ENCODE results near the gene TREH.

TREH gene

DNA sequence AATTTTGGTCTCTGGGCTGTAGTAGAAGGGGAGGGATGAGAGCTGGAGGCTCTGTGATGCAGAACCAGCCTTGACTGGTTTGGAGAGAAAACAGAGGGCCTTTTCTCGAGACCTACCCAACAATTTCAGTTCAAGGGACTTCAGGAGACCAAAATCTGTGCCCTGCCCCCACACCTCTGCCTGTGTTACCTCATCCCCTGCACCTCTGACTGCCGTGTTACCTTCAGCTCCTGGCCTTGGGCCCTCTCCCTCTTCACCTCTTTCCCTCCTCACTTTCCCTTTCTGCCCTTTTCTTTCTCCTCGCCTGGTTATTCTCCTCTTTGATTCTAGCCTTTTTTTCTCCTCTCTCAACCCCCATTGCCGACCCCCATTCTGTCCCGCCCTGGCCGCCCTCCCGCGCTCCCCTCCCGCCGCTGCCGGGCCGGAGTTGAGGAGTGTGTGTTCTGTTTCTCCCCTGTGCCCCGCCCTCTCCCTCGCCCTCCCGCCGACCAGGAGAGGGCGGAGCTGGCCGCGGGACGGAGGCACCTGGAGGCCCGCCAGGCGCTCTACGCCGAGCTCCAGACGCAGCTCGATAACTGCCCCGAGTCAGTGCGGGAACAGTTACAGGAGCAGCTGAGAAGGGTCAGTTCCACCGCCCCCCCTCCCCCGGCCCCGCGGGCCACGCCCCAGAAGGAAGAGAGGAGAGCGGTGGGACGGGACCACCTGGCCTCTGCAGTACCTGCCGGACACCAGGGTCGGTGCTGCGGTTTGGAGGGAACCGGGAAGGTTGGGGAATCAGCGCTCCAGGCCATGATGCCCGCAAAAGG lies 44.8 kb downstream of the TREH start:
- DNase-seq (ENCODE audit: insufficient read length, low spot score), result no peak
- TF ChIP-seq, protein P1, sequence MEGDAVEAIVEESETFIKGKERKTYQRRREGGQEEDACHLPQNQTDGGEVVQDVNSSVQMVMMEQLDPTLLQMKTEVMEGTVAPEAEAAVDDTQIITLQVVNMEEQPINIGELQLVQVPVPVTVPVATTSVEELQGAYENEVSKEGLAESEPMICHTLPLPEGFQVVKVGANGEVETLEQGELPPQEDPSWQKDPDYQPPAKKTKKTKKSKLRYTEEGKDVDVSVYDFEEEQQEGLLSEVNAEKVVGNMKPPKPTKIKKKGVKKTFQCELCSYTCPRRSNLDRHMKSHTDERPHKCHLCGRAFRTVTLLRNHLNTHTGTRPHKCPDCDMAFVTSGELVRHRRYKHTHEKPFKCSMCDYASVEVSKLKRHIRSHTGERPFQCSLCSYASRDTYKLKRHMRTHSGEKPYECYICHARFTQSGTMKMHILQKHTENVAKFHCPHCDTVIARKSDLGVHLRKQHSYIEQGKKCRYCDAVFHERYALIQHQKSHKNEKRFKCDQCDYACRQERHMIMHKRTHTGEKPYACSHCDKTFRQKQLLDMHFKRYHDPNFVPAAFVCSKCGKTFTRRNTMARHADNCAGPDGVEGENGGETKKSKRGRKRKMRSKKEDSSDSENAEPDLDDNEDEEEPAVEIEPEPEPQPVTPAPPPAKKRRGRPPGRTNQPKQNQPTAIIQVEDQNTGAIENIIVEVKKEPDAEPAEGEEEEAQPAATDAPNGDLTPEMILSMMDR (IDR thresholded peaks at IDR 0.05; ENCODE audit: insufficient read depth, missing control alignments), result no peak
- no peak for FAIRE-seq

DNA sequence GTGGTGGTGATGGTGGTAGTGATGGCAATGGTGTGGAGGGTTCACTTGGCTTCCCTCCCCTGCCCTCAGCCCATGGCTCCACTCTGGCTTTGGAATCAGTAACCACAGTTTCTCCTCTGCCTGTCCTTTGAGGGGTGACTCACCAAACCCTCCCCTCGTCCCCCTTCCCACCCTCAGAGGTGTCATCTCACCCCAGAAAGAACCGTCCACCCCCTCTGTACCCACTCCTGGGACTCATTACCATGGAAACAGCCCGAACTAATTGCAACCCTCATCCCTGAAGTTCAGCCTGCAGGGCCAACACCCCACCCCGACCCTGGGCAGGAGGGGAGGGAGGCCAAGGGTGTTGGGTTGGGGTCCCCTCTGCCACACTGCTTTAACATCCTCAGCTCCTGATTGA lies 45.5 kb downstream of the TREH start:
- no peak for FAIRE-seq
- DNase-seq (ENCODE audit: insufficient read length, low spot score), result no peak
- TF ChIP-seq, protein P1 (IDR thresholded peaks at IDR 0.05; ENCODE audit: insufficient read depth, missing control alignments), result no peak

DNA sequence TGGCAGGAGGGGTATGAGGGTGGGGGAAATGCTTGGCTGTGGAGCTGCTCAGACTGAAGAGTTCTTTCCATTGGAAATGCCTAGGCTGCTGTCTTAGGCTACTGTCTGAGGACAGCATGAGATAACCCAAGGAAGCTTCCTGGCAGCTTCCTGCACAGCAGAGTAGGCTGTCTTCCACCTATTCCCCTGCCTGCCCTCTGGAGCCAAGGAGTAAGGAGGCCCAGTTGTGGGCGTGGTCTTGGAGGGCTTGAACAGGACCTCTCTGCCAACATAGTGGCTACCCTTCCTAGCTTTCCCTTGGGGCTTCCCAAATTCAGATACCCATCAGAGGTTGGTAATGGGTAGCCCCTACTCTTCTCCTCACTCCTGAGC lies 46.1 kb downstream of the TREH start:
- TF ChIP-seq, protein P1 (IDR thresholded peaks at IDR 0.05; ENCODE audit: insufficient read depth, missing control alignments), result no peak
- no peak for DNase-seq (ENCODE audit: insufficient read length, low spot score)
- no peak for FAIRE-seq

DNA sequence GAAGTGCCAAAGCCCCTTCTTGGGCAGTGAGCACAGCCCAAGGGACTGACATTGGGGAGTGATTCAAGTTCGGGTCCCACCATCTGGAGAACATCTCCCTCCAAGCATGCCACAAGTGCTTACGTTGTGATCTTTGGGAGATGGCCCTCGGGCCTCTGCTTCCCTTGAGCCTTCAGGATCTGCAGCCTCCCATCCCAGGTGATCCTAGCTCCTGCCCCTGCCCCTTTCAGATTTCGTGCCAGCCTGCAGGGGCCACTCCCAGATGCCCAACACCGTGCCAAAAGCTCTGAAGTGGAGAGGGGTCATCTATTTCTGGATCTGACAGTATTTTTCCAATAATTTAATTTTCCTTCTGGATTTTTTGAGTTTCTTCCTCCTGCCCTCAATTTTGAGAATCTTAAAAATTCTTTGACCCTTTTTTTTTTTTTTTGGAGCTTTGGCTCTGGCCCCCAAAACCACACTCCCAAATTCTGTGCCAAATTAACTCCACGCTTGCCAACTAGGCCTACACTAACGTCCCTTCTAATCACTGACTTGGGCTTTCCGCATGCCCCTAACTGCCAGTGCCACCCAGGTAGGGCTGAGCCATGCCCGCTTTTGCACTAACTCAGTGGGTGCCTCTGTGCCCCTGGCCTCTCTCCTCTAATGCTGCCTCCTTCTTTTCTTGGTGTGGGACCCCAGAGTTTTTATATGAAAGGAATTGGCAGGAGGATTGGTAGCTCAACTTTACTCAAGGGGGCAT lies 46.7 kb downstream of the TREH start:
- FAIRE-seq (no peak), DNase-seq (ENCODE audit: insufficient read length, low spot score) (no peak)
- TF ChIP-seq, protein P1 (IDR thresholded peaks at IDR 0.05; ENCODE audit: insufficient read depth, missing control alignments), result no peak

DNA sequence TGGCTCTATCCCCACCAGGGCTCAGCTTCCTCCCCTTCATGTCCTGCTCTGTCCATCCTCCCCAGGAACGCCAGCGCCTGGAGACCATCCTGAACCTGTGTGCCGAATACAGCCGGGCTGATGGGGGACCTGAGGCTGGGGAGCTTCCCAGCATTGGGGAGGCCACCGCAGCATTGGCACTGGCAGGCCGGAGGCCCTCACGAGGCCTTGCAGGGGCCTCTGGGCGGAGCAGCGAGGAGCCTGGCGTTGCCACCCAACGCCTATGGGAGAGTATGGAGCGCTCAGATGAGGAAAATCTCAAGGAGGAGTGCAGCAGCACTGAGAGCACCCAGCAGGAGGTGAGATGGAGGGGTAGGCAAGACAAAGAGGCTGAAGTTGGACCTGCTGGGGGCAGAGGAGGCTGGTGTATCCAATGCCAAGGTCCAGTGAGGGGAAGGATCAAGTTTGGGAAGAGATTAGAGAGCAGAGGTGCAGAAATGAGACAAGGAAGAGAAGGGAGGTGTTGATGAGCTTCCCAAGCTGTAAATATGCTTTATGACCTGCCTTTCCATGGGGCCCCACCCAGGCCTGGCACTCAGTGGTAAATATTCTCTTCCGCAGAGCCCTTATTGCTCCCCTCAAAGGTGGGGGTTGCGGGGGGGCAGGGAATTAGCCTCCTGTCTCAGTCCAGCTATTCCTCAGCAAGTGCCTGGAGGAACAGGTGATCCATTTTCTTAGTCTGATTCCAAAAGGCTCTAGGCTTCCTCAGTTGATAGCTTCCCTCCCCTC lies 48.1 kb downstream of the TREH start:
- DNase-seq (ENCODE audit: insufficient read length, low spot score) (no peak), FAIRE-seq (no peak)
- TF ChIP-seq, protein P1 (IDR thresholded peaks at IDR 0.05; ENCODE audit: insufficient read depth, missing control alignments), result no peak

DNA sequence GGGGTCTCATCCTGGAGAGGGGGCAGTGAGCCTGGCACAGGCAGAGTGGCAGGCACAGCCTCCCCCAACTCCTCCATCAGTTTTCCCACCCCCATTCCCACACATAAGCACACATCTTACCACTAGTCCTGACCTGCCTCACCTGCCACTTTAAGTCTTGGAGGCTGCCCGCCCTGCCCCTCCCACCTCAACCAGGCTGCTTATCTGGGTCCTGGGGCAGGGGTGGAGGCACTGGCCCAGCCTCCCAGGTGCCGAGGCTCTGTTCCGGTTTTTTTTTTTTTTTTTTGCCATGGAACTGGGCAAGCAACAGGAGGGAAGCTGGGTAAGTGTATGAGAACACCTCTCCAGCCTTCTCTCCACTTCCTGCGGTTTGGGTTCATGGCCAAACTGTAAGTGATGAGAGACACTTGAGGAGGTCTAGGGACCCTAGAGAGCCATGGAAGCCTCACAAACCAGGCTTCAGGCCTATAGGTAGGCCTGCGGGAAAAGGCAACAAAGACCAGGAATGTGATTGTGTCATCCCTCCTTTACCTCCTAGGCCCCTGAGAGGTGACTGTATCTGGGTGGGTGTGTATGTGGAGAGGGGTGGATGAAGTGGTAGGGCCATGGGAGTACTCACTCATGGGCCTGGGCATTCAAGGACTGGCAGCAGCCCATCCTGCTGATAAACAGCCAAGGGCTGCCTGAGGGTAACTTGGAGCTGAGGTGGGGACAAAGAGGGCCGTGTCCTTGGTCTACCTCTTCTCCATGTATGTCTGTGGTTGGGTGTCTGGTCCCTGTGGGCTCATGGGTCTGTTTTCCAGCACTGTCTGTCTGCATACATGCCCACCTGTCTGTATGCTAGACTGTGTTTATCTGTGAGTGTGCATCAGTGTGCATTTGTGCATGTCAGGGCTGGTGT lies 49.4 kb downstream of the TREH start:
- FAIRE-seq (no peak), DNase-seq (ENCODE audit: insufficient read length, low spot score) (no peak)
- TF ChIP-seq, protein P1 (IDR thresholded peaks at IDR 0.05; ENCODE audit: insufficient read depth, missing control alignments), result no peak

Measured in D721Med (cell line).